ENCODE results near the gene POTEC. TPM values are rescaled to one million over a fixed set of nuclear protein-coding genes. Genes with fewer than 3 reads are reported as not detected.
"Not testable (repeated sequence)": the region's sequence is repeated elsewhere in the genome, so short reads cannot be mapped to it uniquely, and the experiment has no call there.

POTEC gene
- total RNA-seq, 1 experiment from 2014 or later: not detected

GRCh38 chr18:14473250-14474006 is 70.0 kb downstream of the POTEC start:
- not testable (repeated sequence) for DNase-seq; H3K36me3 ChIP-seq (replicated peaks; ENCODE audit: control insufficient read depth, insufficient read depth, low read length); H3K27me3 ChIP-seq (ENCODE audit: control insufficient read depth, insufficient read depth, low read length); H3K4me3 ChIP-seq (ENCODE audit: insufficient read depth, low read depth, low read length)

- DNase-seq; H3K4me3 ChIP-seq (ENCODE audit: insufficient read depth, low read depth, low read length): not testable (repeated sequence)
Observed at GRCh38 chr18:14471286-14471685, 72.1 kb downstream of the POTEC start.

GRCh38 chr18:14470446-14470845 is 73.0 kb downstream of the POTEC start:
- not testable (repeated sequence) for H3K36me3 ChIP-seq (replicated peaks; ENCODE audit: control insufficient read depth, insufficient read depth, low read length); H3K4me3 ChIP-seq (ENCODE audit: insufficient read depth, low read depth, low read length); DNase-seq; H3K27me3 ChIP-seq (ENCODE audit: control insufficient read depth, insufficient read depth, low read length)

More at GRCh38 chr18:14471286-14471685, 72.1 kb downstream of the POTEC start:
- H3K27me3 ChIP-seq (ENCODE audit: control insufficient read depth, insufficient read depth, low read length); H3K36me3 ChIP-seq (replicated peaks; ENCODE audit: control insufficient read depth, insufficient read depth, low read length): not testable (repeated sequence)

DNA sequence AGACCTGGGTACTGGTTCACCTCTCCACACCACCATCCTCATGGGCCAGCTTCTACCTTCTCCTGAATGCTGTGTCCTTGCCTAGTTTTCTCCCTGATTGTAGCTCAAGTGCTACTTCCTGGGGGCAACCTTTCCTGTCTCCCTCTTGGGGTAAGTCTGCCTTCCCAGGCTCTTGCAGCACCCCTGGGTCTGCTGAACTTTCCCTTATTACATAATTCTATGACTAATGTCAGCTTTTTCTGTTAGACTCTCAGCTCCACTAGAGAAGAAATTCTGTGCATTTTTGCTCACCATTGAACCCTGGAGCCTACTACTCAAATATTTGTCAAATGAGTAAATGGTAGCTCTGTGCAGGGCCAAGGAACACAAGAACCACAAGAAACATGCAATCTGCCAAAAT is 73.4 kb downstream of the POTEC start:
- H3K27me3 ChIP-seq (ENCODE audit: control insufficient read depth, insufficient read depth, low read length); DNase-seq; H3K36me3 ChIP-seq (replicated peaks; ENCODE audit: control insufficient read depth, insufficient read depth, low read length); H3K4me3 ChIP-seq (ENCODE audit: insufficient read depth, low read depth, low read length): not testable (repeated sequence)

- not testable (repeated sequence) for H3K4me3 ChIP-seq (ENCODE audit: insufficient read depth, low read depth, low read length); H3K27me3 ChIP-seq (ENCODE audit: control insufficient read depth, insufficient read depth, low read length); H3K36me3 ChIP-seq (replicated peaks; ENCODE audit: control insufficient read depth, insufficient read depth, low read length); DNase-seq
Observed at GRCh38 chr18:14465989-14466388, 77.4 kb downstream of the POTEC start.

Other genes starting within 250 kb of the POTEC start
- gene ANKRD30B, start 204.6 kb upstream of the POTEC start, total RNA-seq (2014; rRNA removed; shearing (Covaris generic)): not detected in 2 replicates

All from H7 (cell line).